Measurements from ENCODE around the gene ZNF467.

DNA sequence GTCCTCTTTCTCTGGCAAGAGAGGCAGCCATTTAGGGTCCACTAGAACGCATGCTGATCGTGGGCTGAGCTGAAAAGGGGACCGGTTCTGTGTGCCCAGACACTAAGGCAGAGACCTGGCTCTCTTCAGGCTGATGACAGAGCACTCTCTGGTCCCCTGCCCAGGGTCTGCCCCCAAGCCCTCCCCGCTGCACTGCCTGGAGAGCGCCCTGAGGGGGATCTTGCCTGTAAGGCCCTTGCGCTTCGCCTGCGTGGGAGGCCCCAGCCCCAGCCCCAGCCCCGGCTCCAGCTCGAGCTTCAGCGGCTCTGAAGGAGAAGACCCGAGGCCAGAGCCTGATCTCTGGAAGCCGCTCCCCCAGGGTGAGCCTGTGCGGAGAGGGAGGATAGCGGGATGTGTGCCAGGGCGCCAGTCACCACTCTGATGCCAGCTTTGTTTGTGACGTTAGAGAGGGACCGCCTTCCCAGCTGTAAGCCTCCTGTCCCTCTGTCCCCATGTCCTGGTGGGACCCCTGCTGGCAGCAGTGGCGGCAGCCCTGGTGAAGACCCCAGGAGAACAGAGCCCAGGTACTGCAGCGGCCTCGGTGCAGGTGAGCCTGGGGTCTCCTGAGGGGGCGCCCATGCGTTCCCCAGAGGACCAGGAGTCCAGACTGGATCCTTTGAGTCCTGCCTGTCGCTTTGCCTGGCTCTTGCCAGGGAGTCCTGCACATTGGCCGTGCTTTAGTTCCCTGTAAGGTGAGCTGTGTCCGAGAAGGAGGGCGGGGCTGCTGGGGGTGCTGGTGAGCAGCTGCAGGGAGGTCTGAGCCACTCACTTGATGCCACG is 43.2 kb downstream of the ZNF467 start:
- TF ChIP-seq, protein P1, sequence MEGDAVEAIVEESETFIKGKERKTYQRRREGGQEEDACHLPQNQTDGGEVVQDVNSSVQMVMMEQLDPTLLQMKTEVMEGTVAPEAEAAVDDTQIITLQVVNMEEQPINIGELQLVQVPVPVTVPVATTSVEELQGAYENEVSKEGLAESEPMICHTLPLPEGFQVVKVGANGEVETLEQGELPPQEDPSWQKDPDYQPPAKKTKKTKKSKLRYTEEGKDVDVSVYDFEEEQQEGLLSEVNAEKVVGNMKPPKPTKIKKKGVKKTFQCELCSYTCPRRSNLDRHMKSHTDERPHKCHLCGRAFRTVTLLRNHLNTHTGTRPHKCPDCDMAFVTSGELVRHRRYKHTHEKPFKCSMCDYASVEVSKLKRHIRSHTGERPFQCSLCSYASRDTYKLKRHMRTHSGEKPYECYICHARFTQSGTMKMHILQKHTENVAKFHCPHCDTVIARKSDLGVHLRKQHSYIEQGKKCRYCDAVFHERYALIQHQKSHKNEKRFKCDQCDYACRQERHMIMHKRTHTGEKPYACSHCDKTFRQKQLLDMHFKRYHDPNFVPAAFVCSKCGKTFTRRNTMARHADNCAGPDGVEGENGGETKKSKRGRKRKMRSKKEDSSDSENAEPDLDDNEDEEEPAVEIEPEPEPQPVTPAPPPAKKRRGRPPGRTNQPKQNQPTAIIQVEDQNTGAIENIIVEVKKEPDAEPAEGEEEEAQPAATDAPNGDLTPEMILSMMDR (IDR thresholded peaks at IDR 0.05): no peak
- no peak for TF ChIP-seq EZH2 (IDR thresholded peaks at IDR 0.05; ENCODE audit: borderline replicate concordance, insufficient read depth, low read depth, low read length, poor library complexity, severe bottlenecking)

Data from B cell (primary cell).